Activated CD4-positive, alpha-beta memory T cell treated with anti-CD3 and anti-CD28 coated beads for 36 hours (primary cell): ENCODE data around the gene ATP8A2. TPM values are rescaled to one million over a fixed set of nuclear protein-coding genes. Genes with fewer than 3 reads are reported as not detected.

ENCODE experiments used
- CTCF ChIA-PET: fragments of 350-600 bp; sonication (Branson Sonifier 250); formaldehyde crosslinking; loops from one replicate; lab custom pipeline; 2021; ENCODE audit warnings: antibody characterized with exemption, inconsistent platforms; lab: Charles Lee
- POLR2A ChIA-PET: fragments of 350-600 bp; sonication (Branson Sonifier 250); formaldehyde crosslinking; loops from one replicate; lab custom pipeline; 2021; ENCODE audit warnings: antibody characterized with exemption; lab: Charles Lee
- DNase-seq: peaks from one replicate; pipeline ENCODE4 v3.0.0-alpha.2; 2020
- H3K27ac Mint-ChIP-seq: one replicate; pipeline ENCODE4 v1.8.0; 2021; ENCODE audit warnings: mixed read lengths
- H3K27me3 Mint-ChIP-seq: one replicate; pipeline ENCODE4 v1.8.0; 2021; ENCODE audit warnings: mixed read lengths
- H3K36me3 Mint-ChIP-seq: one replicate; pipeline ENCODE4 v1.8.0; 2021; ENCODE audit warnings: mixed read lengths
- H3K4me1 Mint-ChIP-seq: one replicate; pipeline ENCODE4 v1.8.0; 2021; ENCODE audit warnings: low read depth, mixed read lengths
- H3K4me3 Mint-ChIP-seq: one replicate; pipeline ENCODE4 v1.8.0; 2021; ENCODE audit warnings: mild to moderate bottlenecking, mixed read lengths
- H3K9me3 Mint-ChIP-seq: one replicate; pipeline ENCODE4 v1.8.0; 2021; ENCODE audit warnings: mixed read lengths
- intact Hi-C: fragments of 100-400 bp; cut with micrococcal nuclease; formaldehyde crosslinking; loops from one replicate; pipeline ENCODE4 v1.15.1; 2023
- total RNA-seq, 2 experiments: library from RNA; stranded (reverse); gene quantifications; one replicate each; pipeline ENCODE4 v1.2.3, GENCODE V29; 2021

The ATP8A2 gene
- total RNA-seq, 2 experiments from 2014 or later, result 0.22 to 0.29 TPM

- POLR2A ChIA-PET, result no interaction called here
- no peak overlapping the region for H3K4me3 Mint-ChIP-seq
Observed at GRCh38 chr13:25902891-25903341, 531.1 kb downstream of the ATP8A2 start.

GRCh38 chr13:25904830-25905229, 533.1 kb downstream of the ATP8A2 start:
- H3K36me3 Mint-ChIP-seq, result no peaks in the 10 kb centered on the region
- POLR2A ChIA-PET, result no interaction called here
- H3K4me1 Mint-ChIP-seq, result peaks cover 19% of the 10 kb centered on the region
- CTCF ChIA-PET, result no interaction called here
- no peak for DNase-seq
- intact Hi-C loops, result loop anchor here (5.0 to 10.0 kb wide), 5 partner anchors 147 to 1633 kb away; partner anchors contain the start of genes MTMR6, SHISA2 and USP12
- H3K27ac Mint-ChIP-seq, result no peak overlapping the region
- H3K27me3 Mint-ChIP-seq, result peaks cover 3% of the 10 kb centered on the region
- no peak overlapping the region for H3K4me3 Mint-ChIP-seq
- H3K9me3 Mint-ChIP-seq, result no peaks in the 10 kb centered on the region

More at GRCh38 chr13:25902891-25903341, 531.1 kb downstream of the ATP8A2 start:
- peak overlapping the region; percentile 9 for H3K27ac Mint-ChIP-seq
- CTCF ChIA-PET, result no interaction called here
- peak; percentile 50 for DNase-seq
- H3K9me3 Mint-ChIP-seq, result peaks cover under 1% of the 10 kb centered on the region
- H3K4me1 Mint-ChIP-seq, result peaks cover 26% of the 10 kb centered on the region
- H3K36me3 Mint-ChIP-seq, result peaks cover 1% of the 10 kb centered on the region
- peaks cover 8% of the 10 kb centered on the region for H3K27me3 Mint-ChIP-seq
- intact Hi-C loops, result loop anchor here (1.0 to 10.0 kb wide), 8 partner anchors 16 to 1631 kb away; partner anchors contain the start of genes MTMR6, SHISA2 and USP12

GRCh38 chr13:25905611-25906010, 533.8 kb downstream of the ATP8A2 start:
- no peaks in the 10 kb centered on the region for H3K9me3 Mint-ChIP-seq
- H3K4me1 Mint-ChIP-seq, result peaks cover 11% of the 10 kb centered on the region
- POLR2A ChIA-PET, result no interaction called here
- CTCF ChIA-PET, result interaction anchor here (0.6 kb wide), 1 partner anchor 64 kb away, joined by 3 read pairs; no protein-coding TSS in a partner anchor
- H3K27me3 Mint-ChIP-seq, result no peaks in the 10 kb centered on the region
- no peaks in the 10 kb centered on the region for H3K36me3 Mint-ChIP-seq
- no peak for DNase-seq
- intact Hi-C loops, result loop anchor here (10.0 kb wide), 2 partner anchors 621 to 1269 kb away; partner anchors contain the start of genes MTMR6 and USP12
- no peak overlapping the region for H3K27ac Mint-ChIP-seq
- H3K4me3 Mint-ChIP-seq, result no peak overlapping the region

- intact Hi-C loops, result loop anchor here (10.0 kb wide), 2 partner anchors 621 to 1269 kb away; partner anchors contain the start of genes MTMR6 and USP12
- ChIA-PET POLR2A (no interaction called here), CTCF (interaction anchor here (0.6 kb wide), 1 partner anchor 63 kb away, joined by 3 read pairs; no protein-coding TSS in a partner anchor)
- H3K27me3 Mint-ChIP-seq, result no peaks in the 10 kb centered on the region
- no peaks in the 10 kb centered on the region for H3K9me3 Mint-ChIP-seq
- H3K36me3 Mint-ChIP-seq, result no peaks in the 10 kb centered on the region
- peak; percentile 29 for DNase-seq
- H3K4me1 Mint-ChIP-seq, result peaks cover 5% of the 10 kb centered on the region
- no peak overlapping the region for H3K4me3 Mint-ChIP-seq
- H3K27ac Mint-ChIP-seq, result no peak overlapping the region
Observed at GRCh38 chr13:25906191-25906661, 534.5 kb downstream of the ATP8A2 start.

GRCh38 chr13:25908366-25908765, 536.6 kb downstream of the ATP8A2 start:
- no peak overlapping the region for H3K4me3 Mint-ChIP-seq
- intact Hi-C loops, result loop anchor here (10.0 kb wide), 2 partner anchors 624 to 1266 kb away; partner anchors contain the start of genes MTMR6 and USP12
- H3K27me3 Mint-ChIP-seq, result no peaks in the 10 kb centered on the region
- DNase-seq, result no peak
- CTCF ChIA-PET, result no interaction called here
- no peak overlapping the region for H3K27ac Mint-ChIP-seq
- no peaks in the 10 kb centered on the region for H3K9me3 Mint-ChIP-seq
- no peaks in the 10 kb centered on the region for H3K36me3 Mint-ChIP-seq
- H3K4me1 Mint-ChIP-seq, result no peaks in the 10 kb centered on the region
- POLR2A ChIA-PET, result no interaction called here

GRCh38 chr13:25910243-25910642, 538.5 kb downstream of the ATP8A2 start:
- CTCF ChIA-PET, result interaction anchor here (0.7 kb wide), 1 partner anchor 1749 kb away, joined by 4 read pairs; no protein-coding TSS in a partner anchor
- no peaks in the 10 kb centered on the region for H3K4me1 Mint-ChIP-seq
- H3K9me3 Mint-ChIP-seq, result no peaks in the 10 kb centered on the region
- H3K27me3 Mint-ChIP-seq, result no peaks in the 10 kb centered on the region
- H3K4me3 Mint-ChIP-seq, result no peak overlapping the region
- intact Hi-C loops, result no loop called here
- POLR2A ChIA-PET, result no interaction called here
- no peak for DNase-seq
- no peak overlapping the region for H3K27ac Mint-ChIP-seq
- H3K36me3 Mint-ChIP-seq, result no peaks in the 10 kb centered on the region

GRCh38 chr13:25910991-25911419, 539.2 kb downstream of the ATP8A2 start:
- CTCF ChIA-PET, result interaction anchor here (0.7 kb wide), 2 partner anchors 22 to 1749 kb away, joined by 4 to 7 read pairs; no protein-coding TSS in a partner anchor
- DNase-seq, result no peak
- intact Hi-C loops, result no loop called here
- Mint-ChIP-seq H3K36me3 (no peaks in the 10 kb centered on the region), H3K27ac (no peak overlapping the region), H3K4me3 (no peak overlapping the region), H3K4me1 (no peaks in the 10 kb centered on the region), H3K9me3 (no peaks in the 10 kb centered on the region), H3K27me3 (no peaks in the 10 kb centered on the region)
- POLR2A ChIA-PET, result no interaction called here

- POLR2A ChIA-PET, result no interaction called here
- Mint-ChIP-seq H3K4me3 (no peak overlapping the region), H3K27ac (no peak overlapping the region), H3K4me1 (no peaks in the 10 kb centered on the region), H3K36me3 (no peaks in the 10 kb centered on the region), H3K27me3 (no peaks in the 10 kb centered on the region), H3K9me3 (no peaks in the 10 kb centered on the region)
- CTCF ChIA-PET, result no interaction called here
- DNase-seq, result no peak
- intact Hi-C loops, result no loop called here
Observed at GRCh38 chr13:25912961-25913360, 541.2 kb downstream of the ATP8A2 start.

- H3K27ac Mint-ChIP-seq, result no peak overlapping the region
- no peaks in the 10 kb centered on the region for H3K36me3 Mint-ChIP-seq
- H3K9me3 Mint-ChIP-seq, result no peaks in the 10 kb centered on the region
- no peak for DNase-seq
- peaks cover 2% of the 10 kb centered on the region for H3K4me1 Mint-ChIP-seq
- POLR2A ChIA-PET, result no interaction called here
- no peak overlapping the region for H3K4me3 Mint-ChIP-seq
- intact Hi-C loops, result no loop called here
- CTCF ChIA-PET, result no interaction called here
- no peaks in the 10 kb centered on the region for H3K27me3 Mint-ChIP-seq
Observed at GRCh38 chr13:25915840-25916518, 544.2 kb downstream of the ATP8A2 start.

- no peak for DNase-seq
- intact Hi-C loops, result no loop called here
- Mint-ChIP-seq H3K4me1 (peaks cover 2% of the 10 kb centered on the region), H3K36me3 (no peaks in the 10 kb centered on the region), H3K27ac (no peak overlapping the region), H3K4me3 (no peak overlapping the region), H3K9me3 (no peaks in the 10 kb centered on the region), H3K27me3 (no peaks in the 10 kb centered on the region)
- ChIA-PET CTCF (no interaction called here), POLR2A (no interaction called here)
Observed at GRCh38 chr13:25920277-25920676, 548.5 kb downstream of the ATP8A2 start.

GRCh38 chr13:25920931-25921330, 549.2 kb downstream of the ATP8A2 start:
- ChIA-PET CTCF (no interaction called here), POLR2A (no interaction called here)
- Mint-ChIP-seq H3K36me3 (no peaks in the 10 kb centered on the region), H3K9me3 (no peaks in the 10 kb centered on the region), H3K27ac (no peak overlapping the region), H3K4me3 (no peak overlapping the region), H3K4me1 (peaks cover 2% of the 10 kb centered on the region), H3K27me3 (no peaks in the 10 kb centered on the region)
- intact Hi-C loops, result no loop called here
- no peak for DNase-seq

GRCh38 chr13:25922376-25922775, 550.6 kb downstream of the ATP8A2 start:
- Mint-ChIP-seq H3K9me3 (no peaks in the 10 kb centered on the region), H3K27me3 (no peaks in the 10 kb centered on the region), H3K36me3 (no peaks in the 10 kb centered on the region), H3K4me3 (no peak overlapping the region), H3K4me1 (peaks cover 2% of the 10 kb centered on the region), H3K27ac (no peak overlapping the region)
- CTCF ChIA-PET, result no interaction called here
- POLR2A ChIA-PET, result no interaction called here
- DNase-seq, result no peak
- intact Hi-C loops, result no loop called here
